H1 (cell line): ENCODE measurements around the gene STOML1. TPM values are rescaled to one million over a fixed set of nuclear protein-coding genes. Genes with fewer than 3 reads are reported as not detected.

ENCODE experiments used
- CTCF ChIA-PET: fragments of 300-600 bp; sonication (Branson Sonifier 250); formaldehyde crosslinking; loops from one replicate; lab custom pipeline; 2021; ENCODE audit not compliant: partially characterized antibody; lab: Charles Lee
- POLR2A ChIA-PET: fragments of 300-600 bp; sonication (Branson Sonifier 250); formaldehyde crosslinking; loops from one replicate; lab custom pipeline; 2021; ENCODE audit warnings: inconsistent platforms; ENCODE audit not compliant: partially characterized antibody; lab: Charles Lee
- DNase-seq, 2 experiments: peaks; one replicate each; pipeline versions ENCODE4 v3.0.0 to v3.0.0-alpha.2; 2010 to 2022; ENCODE audit warnings: low spot score in 2 of 2, low read depth in 1 of 2, mixed read lengths in 1 of 2
- FAIRE-seq: peaks from 2 replicates; lab custom pipeline; 2011; peaks lifted over from hg19 to GRCh38; lab: Jason Lieb, UNC
- H2AFZ ChIP-seq: 2 replicates; pipeline ENCODE4 v1.8.1; 2012; ENCODE audit warnings: low read length, inconsistent platforms
- H2AK5ac ChIP-seq: 2 replicates; pipeline ENCODE4 v1.6.1; 2013; ENCODE audit warnings: low read depth, low read length
- H2BK120ac ChIP-seq: replicated peaks from 2 replicates; pipeline ENCODE3; 2013; ENCODE audit warnings: low read depth, low read length, inconsistent platforms
- H2BK12ac ChIP-seq: 2 replicates; pipeline ENCODE4 v1.6.1; 2013; ENCODE audit warnings: low read depth, low read length
- H2BK15ac ChIP-seq: 2 replicates; pipeline ENCODE4 v1.6.1; 2013; ENCODE audit warnings: low read length
- H2BK20ac ChIP-seq: 2 replicates; pipeline ENCODE4 v1.6.1; 2013; ENCODE audit warnings: low read length
- H2BK5ac ChIP-seq: 2 replicates; pipeline ENCODE4 v1.6.1; 2013; ENCODE audit warnings: low read depth, low read length
- H3K14ac ChIP-seq: 2 replicates; pipeline ENCODE4 v1.6.1; 2013; ENCODE audit warnings: inconsistent platforms; ENCODE audit not compliant: insufficient read length
- H3K18ac ChIP-seq: 2 replicates; pipeline ENCODE4 v1.6.1; 2013; ENCODE audit warnings: low read length; ENCODE audit errors: extremely low read depth
- H3K23ac ChIP-seq: 2 replicates; pipeline ENCODE4 v1.6.1; 2013; ENCODE audit warnings: inconsistent platforms; ENCODE audit not compliant: insufficient read length
- H3K23me2 ChIP-seq: 2 replicates; pipeline ENCODE4 v1.6.1; 2013; ENCODE audit warnings: low read depth, low read length
- H3K27ac ChIP-seq: 2 replicates; pipeline ENCODE4 v1.6.1; 2011; ENCODE audit warnings: low read depth, low read length, inconsistent platforms
- H3K27me3 ChIP-seq, 4 experiments: replicated peaks in 1 of 4; 1 replicate in 1 of 4; 2 replicates in 3 of 4; pipeline versions ENCODE4 v1.6.1 to v1.8.1; 2011 to 2013; ENCODE audit warnings: low read length in 3 of 4, mild to moderate bottlenecking in 3 of 4, inconsistent platforms in 2 of 4, mixed read lengths in 2 of 4, moderate library complexity in 1 of 4; ENCODE audit not compliant: control insufficient read depth in 3 of 4, insufficient read depth in 3 of 4; ENCODE audit errors: extremely low read depth in 1 of 4
- H3K36me3 ChIP-seq, 4 experiments: 2 replicates each; pipeline versions ENCODE4 v1.6.1 to v1.8.1; 2011 to 2013; ENCODE audit warnings: mild to moderate bottlenecking in 4 of 4, low read length in 3 of 4, moderate library complexity in 2 of 4, control low read depth in 1 of 4, inconsistent platforms in 1 of 4; ENCODE audit not compliant: insufficient read depth in 4 of 4, control insufficient read depth in 2 of 4
- H3K4ac ChIP-seq: replicated peaks from 2 replicates; pipeline ENCODE3; 2013; ENCODE audit warnings: low read length, low read depth, mixed read lengths, inconsistent platforms; ENCODE audit not compliant: insufficient read length
- H3K4me1 ChIP-seq, 4 experiments: replicated peaks in 1 of 4; 1 replicate in 1 of 4; 2 replicates in 3 of 4; pipeline versions ENCODE4 v1.6.1 to v1.8.1; 2011 to 2013; ENCODE audit warnings: low read length in 3 of 4, inconsistent platforms in 2 of 4, mixed read lengths in 1 of 4; ENCODE audit not compliant: insufficient read depth in 4 of 4, control insufficient read depth in 3 of 4
- H3K4me2 ChIP-seq, 2 experiments: 2 replicates each; pipeline versions ENCODE4 v1.6.1 to v1.8.1; 2011 to 2013; ENCODE audit warnings: low read depth in 2 of 2, low read length in 2 of 2, control low read depth in 1 of 2, inconsistent platforms in 1 of 2, mild to moderate bottlenecking in 1 of 2; ENCODE audit not compliant: insufficient read depth in 1 of 2
- H3K4me3 ChIP-seq, 4 experiments: fragments of 200-600, 300-600 bp in 1 of 4; sonication (generic), shearing (Covaris generic), sonication (Bioruptor Twin) in 1 of 4; 2 replicates each; pipeline versions ENCODE4 v1.5.1 to v1.8.1; 2011 to 2016; ENCODE audit warnings: low read length in 4 of 4, low read depth in 3 of 4, control low read depth in 2 of 4, inconsistent platforms in 2 of 4, mild to moderate bottlenecking in 2 of 4, mixed read lengths in 1 of 4, moderate library complexity in 1 of 4; ENCODE audit not compliant: insufficient read depth in 2 of 4; ENCODE audit errors: extremely low read depth in 1 of 4
- H3K56ac ChIP-seq: replicated peaks from 2 replicates; pipeline ENCODE3; 2013; ENCODE audit warnings: low read depth, mild to moderate bottlenecking, mixed read lengths, low read length, inconsistent platforms; ENCODE audit not compliant: insufficient read length
- H3K79me1 ChIP-seq: 2 replicates; pipeline ENCODE4 v1.6.1; 2013; ENCODE audit warnings: low read depth, low read length, control low read depth
- H3K79me2 ChIP-seq, 2 experiments: 2 replicates each; pipeline versions ENCODE4 v1.6.1 to v1.8.1; 2012 to 2013; ENCODE audit warnings: low read length in 2 of 2, mild to moderate bottlenecking in 2 of 2, inconsistent platforms in 1 of 2; ENCODE audit not compliant: insufficient read depth in 2 of 2, control insufficient read depth in 1 of 2
- H3K9ac ChIP-seq, 4 experiments: replicated peaks in 1 of 4; 1 replicate in 1 of 4; 2 replicates in 3 of 4; pipeline versions ENCODE4 v1.6.1 to v1.8.1; 2011 to 2013; ENCODE audit warnings: low read depth in 3 of 4, low read length in 3 of 4, control low read depth in 2 of 4, mild to moderate bottlenecking in 2 of 4, moderate library complexity in 2 of 4, inconsistent platforms in 1 of 4; ENCODE audit errors: extremely low read depth in 1 of 4
- H3K9me3 ChIP-seq, 2 experiments: 2 replicates each; pipeline versions ENCODE4 v1.6.1 to v1.8.1; 2012 to 2013; ENCODE audit warnings: mild to moderate bottlenecking in 2 of 2, moderate library complexity in 2 of 2, control low read depth in 1 of 2, inconsistent platforms in 1 of 2, low read depth in 1 of 2, low read length in 1 of 2, mixed read lengths in 1 of 2; ENCODE audit not compliant: insufficient read depth in 2 of 2
- H4K20me1 ChIP-seq, 2 experiments: replicated peaks in 1 of 2; 2 replicates each; pipeline versions ENCODE3 to v1.8.1; 2011 to 2013; ENCODE audit warnings: inconsistent platforms in 2 of 2, low read length in 2 of 2, mild to moderate bottlenecking in 1 of 2; ENCODE audit not compliant: insufficient read depth in 2 of 2, control insufficient read depth in 1 of 2
- H4K5ac ChIP-seq: 2 replicates; pipeline ENCODE4 v1.6.1; 2013; ENCODE audit warnings: low read length, low read depth, mixed read lengths, inconsistent platforms; ENCODE audit not compliant: insufficient read length
- H4K8ac ChIP-seq: 2 replicates; pipeline ENCODE4 v1.8.0; 2013; ENCODE audit warnings: mild to moderate bottlenecking, moderate library complexity, low read length, inconsistent platforms; ENCODE audit not compliant: insufficient read depth; ENCODE audit errors: extremely low read depth
- H4K91ac ChIP-seq: replicated peaks from 2 replicates; pipeline ENCODE3; 2013; ENCODE audit warnings: low read length, mixed read lengths, inconsistent platforms; ENCODE audit not compliant: insufficient read length
- FOSL1 ChIP-seq: IDR thresholded peaks from 2 replicates; pipeline ENCODE4 v1.6.1; 2011; ENCODE audit warnings: mild to moderate bottlenecking, low read depth, low read length, moderate library complexity; ENCODE audit not compliant: insufficient read depth
- HDAC2 ChIP-seq, 2 experiments: fragments of 300-600 bp in 1 of 2; sonication (generic) in 1 of 2; IDR thresholded peaks; 2 replicates each; pipeline ENCODE4 v1.6.1; 2011 to 2012; ENCODE audit warnings: low read depth in 2 of 2, low read length in 2 of 2, mild to moderate bottlenecking in 2 of 2, moderate library complexity in 2 of 2, borderline replicate concordance in 1 of 2, inconsistent platforms in 1 of 2
- JUN ChIP-seq: IDR thresholded peaks from 2 replicates; pipeline ENCODE4 v1.6.1; 2011; ENCODE audit warnings: low read depth, mild to moderate bottlenecking, improper control_type of control experiment, low read length
- NRF1 ChIP-seq: IDR thresholded peaks from 2 replicates; pipeline ENCODE4 v1.6.1; 2011; ENCODE audit warnings: mild to moderate bottlenecking, low read depth, low read length, improper control_type of control experiment
- POLR2A ChIP-seq, 2 experiments: IDR thresholded peaks; 1 replicate in 1 of 2; 2 replicates in 1 of 2; pipeline ENCODE4 v1.6.1; 2011; ENCODE audit warnings: low read depth in 2 of 2, low read length in 2 of 2, mild to moderate bottlenecking in 2 of 2; ENCODE audit errors: control extremely low read depth in 1 of 2
- RBBP5 ChIP-seq: IDR thresholded peaks from 2 replicates; pipeline ENCODE4 v1.7.1; 2012; ENCODE audit warnings: low read depth, mild to moderate bottlenecking, inconsistent platforms, low read length, moderate library complexity, borderline replicate concordance
- RXRA ChIP-seq: IDR thresholded peaks from 2 replicates; pipeline ENCODE4 v1.6.1; 2011; ENCODE audit warnings: low read depth, mild to moderate bottlenecking, low read length, moderate library complexity; ENCODE audit not compliant: insufficient read depth
- SRF ChIP-seq: IDR thresholded peaks from 2 replicates; pipeline ENCODE4 v1.6.1; 2011; ENCODE audit warnings: mild to moderate bottlenecking, low read depth, low read length, moderate library complexity
- TBP ChIP-seq: IDR thresholded peaks from 2 replicates; pipeline ENCODE4 v1.6.1; 2011; ENCODE audit warnings: low read depth, low read length, improper control_type of control experiment
- WGBS, 2 experiments: shearing (Covaris generic) in 1 of 2; methylation state at CpG; one replicate each; pipeline versions ENCODE4 v1.1.6 to v1.1.7; 2013 to 2015; ENCODE audit warnings: low lambda C conversion rate in 2 of 2, mixed read lengths in 2 of 2, inconsistent platforms in 1 of 2, low coverage in 1 of 2, missing lambda C conversion rate in 1 of 2; ENCODE audit not compliant: insufficient replicate concordance in 2 of 2, insufficient coverage in 1 of 2, insufficient read length in 1 of 2; ENCODE audit errors: extremely low coverage in 1 of 2, missing lambda C conversion rate in 1 of 2; 5-methylcytosine and 5-hydroxymethylcytosine counted together
- polyA plus RNA-seq, 7 experiments: library from polyadenylated mRNA; depleted of rRNA in 3 of 7; stranded (reverse) in 5 of 7; unstranded in 2 of 7; fragments of >200 nt in 5 of 7; fragments of 200-250 nt in 2 of 7; gene quantifications; 1 replicate in 5 of 7; 2 replicates in 1 of 7; 4 replicates in 1 of 7; pipeline versions ENCODE4 v1.2.1 to v1.2.3, GENCODE V29; 2011 to 2013; ENCODE audit warnings: missing spikeins in 2 of 7, mixed read lengths in 2 of 7
- total RNA-seq: library from RNA; stranded (reverse); fragmentation: NEBNext Ultra II Directional; extraction: Animal tissue kit (Norgen Biotek cat#: 25700); gene quantifications from 2 replicates; pipeline ENCODE4 v1.2.1, GENCODE V29; 2021
- TF ChIP-seq, protein P1 (sequence below): IDR thresholded peaks from 2 replicates; pipeline ENCODE4 v1.6.1; 2011; ENCODE audit warnings: low read length, improper control_type of control experiment

The STOML1 gene
- total and polyA plus RNA-seq, 2 of the 8 experiments (the other 6 are each of a cell fraction or from before 2014, with no cell fraction given): 2.6 to 3.2 TPM

DNA sequence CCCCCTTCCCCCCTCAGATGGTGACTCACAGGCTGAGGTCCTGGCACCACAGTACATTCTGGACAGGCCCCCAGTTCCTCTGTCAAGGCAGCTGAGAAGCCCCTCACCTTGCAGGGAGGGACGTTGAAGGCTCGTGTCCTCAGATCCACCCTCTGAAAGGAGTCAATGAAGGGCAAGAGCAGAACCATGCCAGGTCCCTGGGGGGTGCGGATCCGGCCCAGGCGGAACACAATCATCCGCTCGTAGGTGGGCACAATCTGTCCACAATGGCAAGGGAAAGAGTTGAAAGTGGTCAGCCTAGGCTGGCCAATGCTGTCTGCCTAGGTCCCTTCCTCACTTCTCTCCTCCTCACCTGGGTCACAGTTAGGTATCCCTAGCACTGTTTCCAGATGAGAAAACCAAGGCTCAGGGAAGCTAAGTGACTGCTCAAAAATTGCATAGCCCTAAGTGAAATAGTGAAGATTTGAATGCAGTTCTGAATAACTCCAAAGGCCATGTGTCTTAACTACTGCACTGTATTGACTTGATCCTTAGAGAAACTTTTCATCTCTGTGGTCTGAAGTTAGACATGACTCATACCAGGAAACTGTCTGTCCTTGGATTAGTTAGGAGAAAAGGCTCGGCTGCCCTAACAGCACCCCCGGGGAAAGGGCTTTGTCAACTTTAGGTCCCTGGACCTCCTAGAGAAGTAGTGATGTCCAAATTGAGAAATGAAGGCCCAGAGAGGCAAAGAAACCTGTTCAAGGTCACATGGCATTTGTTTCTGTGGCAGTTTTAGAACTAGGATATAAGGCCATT lies 2.9 kb downstream of the STOML1 start:
- H3K9ac ChIP-seq: peak overlapping the region in 1 of 4 experiments; percentile 29; a peak in 1 of 7 replicates
- H4K91ac ChIP-seq: no peak overlapping the region
- no peak overlapping the region for H3K23ac ChIP-seq
- no peaks in the 10 kb centered on the region for H3K79me2 ChIP-seq
- no peak overlapping the region for H3K4me3 ChIP-seq
- no peak overlapping the region for H3K14ac ChIP-seq
- H3K79me1 ChIP-seq: no peaks in the 10 kb centered on the region
- no peak overlapping the region for H3K18ac ChIP-seq
- FAIRE-seq (no peak), DNase-seq (no peak)
- H2BK5ac ChIP-seq: no peak overlapping the region
- no peaks in the 10 kb centered on the region for H3K36me3 ChIP-seq
- H3K27me3 ChIP-seq: peaks cover 0 to 8% (median 1%) of the 10 kb centered on the region in 4 experiments; a peak in 1 of 7 replicates
- no peak overlapping the region for H2BK15ac ChIP-seq
- H4K20me1 ChIP-seq: peaks cover 0 to 3% of the 10 kb centered on the region in 2 experiments
- peak overlapping the region; percentile 20; the same call in 1 of the 2 replicates for H2BK12ac ChIP-seq
- WGBS, 2 experiments: 85% methylated on average over 9 of the region's 9 CpGs; no CpG with 5 or more reads in 1 of the 2 experiments
- H4K5ac ChIP-seq: no peak overlapping the region
- peak overlapping the region; percentile 53; the same call in 1 of the 2 replicates for H4K8ac ChIP-seq
- peaks cover 0 to 7% (median under 1%) of the 10 kb centered on the region in 4 experiments; a peak in 4 of 7 replicates for H3K4me1 ChIP-seq
- H3K56ac ChIP-seq: no peak overlapping the region
- no peak overlapping the region for H2BK20ac ChIP-seq
- ChIA-PET POLR2A (no interaction called here), CTCF (interaction anchor here (0.9 to 11.4 kb wide), 8 partner anchors 15 to 331 kb away, joined by 3 to 167 read pairs (median 3); no protein-coding TSS in a partner anchor)
- H3K4me2 ChIP-seq: no peak overlapping the region
- H2AK5ac ChIP-seq: no peak overlapping the region
- H3K23me2 ChIP-seq: peaks cover 4% of the 10 kb centered on the region; the same call in 1 of the 2 replicates
- no peak overlapping the region for H3K27ac ChIP-seq
- H2AFZ ChIP-seq: no peak overlapping the region
- no peak overlapping the region for H2BK120ac ChIP-seq
- no peak overlapping the region for H3K4ac ChIP-seq
- no peaks in the 10 kb centered on the region for H3K9me3 ChIP-seq
- TF ChIP-seq FOSL1 (no peak), POLR2A (IDR thresholded peaks at IDR 0.05; ENCODE audit: control extremely low read depth in 1 of 2, low read depth in 2 of 2, low read length in 2 of 2) (no peak), SRF (no peak), RBBP5 (no peak), HDAC2 (IDR thresholded peaks at IDR 0.05; ENCODE audit: borderline replicate concordance in 1 of 2, low read depth in 2 of 2, low read length in 2 of 2) (no peak), RXRA (no peak), JUN (no peak), NRF1 (no peak), TBP (no peak)
- TF ChIP-seq, protein P1, sequence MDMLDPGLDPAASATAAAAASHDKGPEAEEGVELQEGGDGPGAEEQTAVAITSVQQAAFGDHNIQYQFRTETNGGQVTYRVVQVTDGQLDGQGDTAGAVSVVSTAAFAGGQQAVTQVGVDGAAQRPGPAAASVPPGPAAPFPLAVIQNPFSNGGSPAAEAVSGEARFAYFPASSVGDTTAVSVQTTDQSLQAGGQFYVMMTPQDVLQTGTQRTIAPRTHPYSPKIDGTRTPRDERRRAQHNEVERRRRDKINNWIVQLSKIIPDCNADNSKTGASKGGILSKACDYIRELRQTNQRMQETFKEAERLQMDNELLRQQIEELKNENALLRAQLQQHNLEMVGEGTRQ: no peak
